ENCODE results near the gene RNF141.

Gene RNF141

GRCh38 chr11:10522276-10522675 is 18.7 kb downstream of the RNF141 start:
- DNase-seq, result no peak

GRCh38 chr11:10520562-10520961 is 20.4 kb downstream of the RNF141 start:
- no peak for DNase-seq

GRCh38 chr11:10519630-10520029 is 21.4 kb downstream of the RNF141 start:
- no peak for DNase-seq

- no peak for DNase-seq
Observed at GRCh38 chr11:10518891-10519290, 22.1 kb downstream of the RNF141 start.

GRCh38 chr11:10518123-10518522 is 22.9 kb downstream of the RNF141 start:
- no peak for DNase-seq

GRCh38 chr11:10515418-10515817 is 25.6 kb downstream of the RNF141 start:
- DNase-seq, result no peak

- DNase-seq, result no peak
Observed at GRCh38 chr11:10514709-10515108, 26.3 kb downstream of the RNF141 start.

DNA sequence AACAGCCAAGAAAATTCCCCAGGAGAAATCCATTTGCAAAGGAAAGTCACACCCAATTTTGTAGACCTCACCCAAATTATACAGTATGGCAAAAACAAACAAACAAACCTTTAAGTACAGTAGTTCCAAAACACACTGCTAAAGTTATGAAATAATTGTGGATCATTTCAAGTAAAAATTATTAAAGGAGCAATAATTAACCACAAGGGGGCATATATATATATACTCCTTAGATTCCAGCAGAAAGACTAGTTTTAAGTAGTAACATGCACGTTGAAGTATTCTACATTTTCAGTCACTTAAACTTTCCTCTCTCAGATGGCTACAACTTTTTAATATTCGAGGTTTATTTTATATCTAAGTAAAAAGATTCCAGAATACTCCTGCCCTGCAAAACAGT is 26.8 kb downstream of the RNF141 start:
- no peak for DNase-seq

- no peak for DNase-seq
Observed at GRCh38 chr11:10511181-10511621, 29.8 kb downstream of the RNF141 start.

DNA sequence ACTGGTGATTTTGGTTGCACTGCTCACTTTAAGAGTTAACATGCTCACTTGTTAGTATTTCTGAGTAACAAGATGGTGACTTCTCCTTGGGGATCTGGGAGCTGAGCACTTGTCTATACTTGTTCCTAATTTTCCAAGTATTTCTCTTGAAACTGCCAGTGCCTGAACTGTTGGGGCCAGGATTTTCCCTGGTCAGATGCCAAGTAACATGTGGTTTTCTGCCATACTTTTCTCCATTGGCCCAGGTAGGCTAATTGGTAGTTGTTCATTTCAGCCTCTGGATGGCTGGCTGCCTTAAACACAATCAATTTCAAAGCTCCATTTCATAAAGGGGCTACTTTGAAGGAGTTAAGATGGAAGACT is 35.0 kb downstream of the RNF141 start:
- DNase-seq, result no peak

- DNase-seq, result no peak
Observed at GRCh38 chr11:10505278-10506007, 35.5 kb downstream of the RNF141 start.

DNA sequence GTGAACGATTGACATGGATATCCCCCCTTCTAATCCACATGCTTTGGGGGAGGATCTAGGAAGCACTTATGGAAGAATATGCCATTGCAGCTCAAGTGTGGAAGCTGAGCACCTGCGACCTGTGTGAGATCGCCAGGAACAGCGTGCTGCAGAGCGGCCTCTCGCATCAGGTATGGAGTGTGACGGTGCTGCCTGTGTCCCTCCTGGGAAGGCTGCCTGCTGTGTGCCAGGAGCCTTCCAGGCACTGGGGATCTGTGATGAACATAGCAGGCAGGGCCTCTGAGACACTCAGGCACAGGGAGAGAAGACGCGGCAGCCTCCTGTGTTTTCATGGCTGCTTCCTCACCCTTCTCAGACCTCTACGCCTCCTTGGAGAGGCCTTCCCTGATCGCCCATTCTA is 36.5 kb downstream of the RNF141 start:
- DNase-seq, result no peak

DNA sequence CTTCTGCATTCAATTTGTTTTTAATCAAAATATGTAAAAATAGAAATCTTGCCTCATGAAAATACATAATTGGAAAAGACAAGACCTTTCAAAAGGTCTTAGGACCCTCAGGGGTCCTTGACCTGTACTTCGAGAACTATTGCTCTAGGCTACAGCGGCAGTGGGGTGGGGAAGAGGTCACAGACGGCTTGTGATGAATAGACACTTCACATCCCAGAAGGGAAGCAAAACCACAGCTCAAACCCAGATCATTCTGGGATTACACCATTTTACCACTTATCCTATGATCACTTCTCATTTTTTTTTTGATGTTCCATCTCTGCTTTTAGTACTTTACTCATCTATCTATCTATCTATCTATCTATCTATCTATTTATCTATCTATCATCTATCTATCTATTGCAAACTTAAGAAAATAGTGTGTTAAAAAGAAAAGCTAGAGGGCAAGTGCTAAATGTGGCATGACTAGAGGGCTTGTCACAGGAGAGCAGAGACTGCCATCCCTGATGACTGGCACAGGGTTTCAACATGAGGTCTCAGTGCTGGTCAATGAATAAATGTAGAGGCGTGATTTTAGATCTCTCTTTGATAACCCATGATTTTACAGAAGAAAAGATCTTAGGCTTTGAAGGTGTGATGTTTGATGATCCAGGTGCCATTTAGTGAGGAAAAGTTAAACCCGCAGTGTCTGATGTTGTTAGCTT is 37.1 kb downstream of the RNF141 start:
- DNase-seq, result no peak

- no peak for DNase-seq
Observed at GRCh38 chr11:10503221-10503620, 37.8 kb downstream of the RNF141 start.

- DNase-seq, result no peak
Observed at GRCh38 chr11:10502770-10503169, 38.2 kb downstream of the RNF141 start.

GRCh38 chr11:10502065-10502680 is 38.8 kb downstream of the RNF141 start:
- DNase-seq, result no peak

DNA sequence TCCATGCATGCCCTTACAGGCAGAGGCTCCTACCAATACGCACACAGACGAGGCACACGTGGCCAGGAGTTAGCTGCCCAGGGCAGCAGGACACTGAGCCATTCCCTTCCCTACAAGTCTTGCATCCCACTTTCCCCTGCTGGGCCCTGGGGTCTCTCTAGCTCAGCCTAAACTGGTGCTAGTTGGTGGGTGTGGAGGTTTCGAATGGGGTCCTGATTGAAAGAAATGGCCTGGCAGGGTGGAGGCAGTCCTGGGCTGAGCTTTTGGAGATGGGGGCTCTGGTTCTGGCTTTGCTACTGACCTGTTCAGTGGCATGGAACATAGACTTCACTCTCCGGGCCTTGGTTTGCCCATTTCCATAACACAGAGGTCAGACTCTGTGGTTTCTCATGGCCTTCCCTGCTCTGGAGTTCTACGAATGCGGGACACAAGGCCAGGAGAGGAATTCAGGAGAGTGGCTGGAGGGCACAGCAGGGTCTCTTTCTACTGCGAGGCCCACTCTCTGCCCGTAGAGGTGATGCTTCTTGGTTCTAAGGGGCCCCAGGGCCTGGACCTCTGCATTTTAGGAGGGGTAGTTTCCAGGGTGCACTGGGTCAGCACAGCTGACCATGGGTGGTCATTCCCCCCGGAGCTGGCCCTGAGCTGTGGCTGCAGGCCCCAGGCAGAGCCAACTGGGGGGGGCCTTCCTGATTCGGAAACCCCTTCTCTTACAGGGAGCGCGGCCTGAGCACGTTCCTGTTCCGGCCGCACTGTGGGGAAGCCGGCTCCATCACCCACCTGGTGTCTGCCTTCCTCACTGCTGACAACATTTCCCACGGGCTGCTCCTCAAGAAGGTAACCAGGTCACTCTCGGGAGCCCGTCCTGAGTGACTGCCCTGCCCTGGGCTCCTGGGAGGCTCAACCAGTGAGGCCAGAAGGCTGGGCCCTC is 40.0 kb downstream of the RNF141 start:
- DNase-seq, result no peak

- no peak for DNase-seq
Observed at GRCh38 chr11:10499874-10500601, 40.9 kb downstream of the RNF141 start.

DNA sequence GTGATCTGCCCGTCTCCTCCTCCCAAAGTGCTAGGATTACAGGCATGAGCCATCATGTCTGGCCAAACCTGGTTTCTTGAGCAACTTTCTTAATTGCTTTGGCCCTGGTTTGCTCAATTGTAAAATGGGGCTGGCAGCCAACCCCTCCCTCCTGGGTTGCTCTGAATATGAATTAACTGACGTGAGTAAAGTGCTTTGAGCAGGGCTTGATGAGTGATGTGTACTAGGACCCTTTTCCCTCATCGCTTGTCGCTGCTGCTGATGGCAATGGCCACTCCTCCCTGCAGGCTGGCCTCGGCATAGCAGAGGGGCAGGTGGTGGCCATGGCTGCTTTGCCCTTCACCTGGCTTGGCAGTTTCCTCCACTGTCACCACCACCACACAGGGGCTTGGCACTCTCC is 41.5 kb downstream of the RNF141 start:
- no peak for DNase-seq

DNA sequence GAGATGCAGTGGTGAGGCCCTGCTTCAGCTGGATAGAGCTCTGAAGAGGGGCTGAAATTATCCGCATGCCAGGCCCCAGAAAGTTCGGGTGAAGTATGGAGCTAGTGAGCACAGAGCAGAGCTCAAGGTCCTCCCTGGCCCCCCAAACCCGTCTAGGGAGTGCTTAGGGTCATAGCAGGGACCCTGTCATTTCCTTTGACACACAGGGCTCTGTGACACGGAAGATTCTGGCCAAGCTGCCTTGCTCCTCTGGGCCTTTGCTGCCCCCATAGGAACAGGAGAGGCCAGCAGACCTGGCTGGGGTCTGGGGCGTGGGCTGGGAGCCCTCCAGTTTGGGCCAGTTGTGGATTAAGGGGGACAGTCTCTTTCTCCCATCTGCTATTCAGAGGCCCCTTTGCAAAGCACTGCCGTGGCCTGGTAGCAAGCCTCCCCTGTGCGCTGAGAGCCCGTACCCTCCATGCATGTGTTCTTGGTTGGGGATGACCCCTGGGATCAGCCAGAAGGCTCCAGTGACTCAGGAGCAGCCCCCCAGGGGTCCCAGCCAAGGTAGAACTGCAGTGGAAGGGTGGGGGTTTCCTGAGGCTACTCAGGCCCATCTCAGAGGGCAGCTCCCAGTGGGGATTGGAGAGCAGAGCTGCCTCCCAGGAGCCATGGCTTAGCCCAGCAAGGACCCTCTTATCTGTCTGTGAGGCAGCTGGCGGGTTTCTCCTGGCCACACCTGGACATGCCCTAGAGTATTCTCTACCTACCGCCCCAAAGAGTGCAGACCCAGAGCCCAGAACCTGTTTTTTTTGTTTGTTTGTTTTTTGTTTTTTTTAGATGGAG is 42.3 kb downstream of the RNF141 start:
- DNase-seq, result no peak

DNA sequence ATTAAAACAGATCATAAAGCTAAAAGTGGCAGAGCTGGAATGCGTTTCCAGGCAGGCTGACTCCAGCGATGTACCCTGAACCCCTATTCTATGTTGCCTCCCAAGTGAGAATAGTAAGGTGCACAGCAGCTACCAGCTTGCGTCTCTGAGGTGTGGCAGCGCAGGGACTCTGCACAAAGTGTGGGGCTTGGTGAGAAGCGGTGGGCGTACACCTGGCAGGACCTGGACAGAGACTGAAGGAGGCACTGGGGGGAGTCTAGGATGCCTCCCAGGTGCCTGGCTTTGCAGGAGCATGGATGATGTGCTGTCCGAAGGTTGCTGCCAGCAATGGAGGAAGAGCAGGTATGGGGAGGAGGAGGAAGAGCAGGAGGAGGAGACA is 43.0 kb downstream of the RNF141 start:
- no peak for DNase-seq
